Nephron (organoid): Measurements from ENCODE around the gene MRPL4.
A peak's percentile ranks its signal among the peaks of the same experiment; 100 is the strongest.

Source experiments
- H3K27ac Mint-ChIP-seq, 3 experiments: 2 replicates each; pipeline ENCODE4 v1.8.0; 2020; ENCODE audit warnings: mixed read lengths in 3 of 3, mild to moderate bottlenecking in 2 of 3, moderate library complexity in 1 of 3
- H3K27me3 Mint-ChIP-seq: 2 replicates; pipeline ENCODE4 v1.8.0; 2021; ENCODE audit warnings: low read depth, mild to moderate bottlenecking, moderate library complexity, mixed read lengths
- H3K36me3 Mint-ChIP-seq: 2 replicates; pipeline ENCODE4 v1.8.0; 2020; ENCODE audit warnings: low read depth, mixed read lengths
- H3K4me1 Mint-ChIP-seq: 2 replicates; pipeline ENCODE4 v1.8.0; 2020; ENCODE audit warnings: mixed read lengths
- H3K4me3 Mint-ChIP-seq, 3 experiments: 2 replicates each; pipeline ENCODE4 v1.8.0; 2020; ENCODE audit warnings: mild to moderate bottlenecking in 3 of 3, mixed read lengths in 3 of 3, moderate library complexity in 2 of 3
- H3K9me3 Mint-ChIP-seq: 2 replicates; pipeline ENCODE4 v1.8.0; 2020; ENCODE audit warnings: mixed read lengths
- TF ChIP-seq, protein P1 (sequence below), 3 experiments: fragments of 200-600 bp; sonication (generic); IDR thresholded peaks; one replicate each; pipeline ENCODE4 v1.5.0; 2021; ENCODE audit warnings: antibody characterized with exemption in 3 of 3; ENCODE audit not compliant: unreplicated experiment in 3 of 3

Gene MRPL4

DNA sequence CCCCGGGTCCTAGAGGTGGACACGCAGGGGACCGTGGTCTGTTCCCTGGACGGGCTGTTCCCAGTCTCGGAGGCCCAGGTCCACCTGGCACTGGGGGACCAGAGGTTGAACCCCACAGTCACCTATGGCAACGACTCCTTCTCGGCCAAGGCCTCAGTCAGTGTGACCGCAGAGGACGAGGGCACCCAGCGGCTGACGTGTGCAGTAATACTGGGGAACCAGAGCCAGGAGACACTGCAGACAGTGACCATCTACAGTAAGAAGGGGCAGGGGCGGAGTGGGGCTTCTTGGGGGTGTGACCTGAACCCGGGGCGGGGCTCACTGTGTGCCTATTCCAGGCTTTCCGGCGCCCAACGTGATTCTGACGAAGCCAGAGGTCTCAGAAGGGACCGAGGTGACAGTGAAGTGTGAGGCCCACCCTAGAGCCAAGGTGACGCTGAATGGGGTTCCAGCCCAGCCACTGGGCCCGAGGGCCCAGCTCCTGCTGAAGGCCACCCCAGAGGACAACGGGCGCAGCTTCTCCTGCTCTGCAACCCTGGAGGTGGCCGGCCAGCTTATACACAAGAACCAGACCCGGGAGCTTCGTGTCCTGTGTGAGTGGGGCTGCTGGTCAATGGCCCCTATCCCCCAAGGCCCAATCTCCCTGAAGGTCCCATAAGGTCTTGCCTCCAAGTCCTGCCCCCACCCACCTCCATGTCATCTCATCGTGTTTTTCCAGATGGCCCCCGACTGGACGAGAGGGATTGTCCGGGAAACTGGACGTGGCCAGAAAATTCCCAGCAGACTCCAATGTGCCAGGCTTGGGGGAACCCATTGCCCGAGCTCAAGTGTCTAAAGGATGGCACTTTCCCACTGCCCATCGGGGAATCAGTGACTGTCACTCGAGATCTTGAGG is 32.3 kb downstream of the MRPL4 start:
- Mint-ChIP-seq H3K27me3 (peaks cover 53% of the 10 kb centered on the region), H3K4me1 (peaks cover 14% of the 10 kb centered on the region)

DNA sequence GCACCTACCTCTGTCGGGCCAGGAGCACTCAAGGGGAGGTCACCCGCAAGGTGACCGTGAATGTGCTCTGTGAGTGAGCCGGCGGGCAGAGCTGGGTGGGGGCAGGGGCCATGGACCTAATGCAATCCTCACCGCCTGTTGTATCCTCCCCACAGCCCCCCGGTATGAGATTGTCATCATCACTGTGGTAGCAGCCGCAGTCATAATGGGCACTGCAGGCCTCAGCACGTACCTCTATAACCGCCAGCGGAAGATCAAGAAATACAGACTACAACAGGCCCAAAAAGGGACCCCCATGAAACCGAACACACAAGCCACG is 32.9 kb downstream of the MRPL4 start:
- TF ChIP-seq, protein P1, sequence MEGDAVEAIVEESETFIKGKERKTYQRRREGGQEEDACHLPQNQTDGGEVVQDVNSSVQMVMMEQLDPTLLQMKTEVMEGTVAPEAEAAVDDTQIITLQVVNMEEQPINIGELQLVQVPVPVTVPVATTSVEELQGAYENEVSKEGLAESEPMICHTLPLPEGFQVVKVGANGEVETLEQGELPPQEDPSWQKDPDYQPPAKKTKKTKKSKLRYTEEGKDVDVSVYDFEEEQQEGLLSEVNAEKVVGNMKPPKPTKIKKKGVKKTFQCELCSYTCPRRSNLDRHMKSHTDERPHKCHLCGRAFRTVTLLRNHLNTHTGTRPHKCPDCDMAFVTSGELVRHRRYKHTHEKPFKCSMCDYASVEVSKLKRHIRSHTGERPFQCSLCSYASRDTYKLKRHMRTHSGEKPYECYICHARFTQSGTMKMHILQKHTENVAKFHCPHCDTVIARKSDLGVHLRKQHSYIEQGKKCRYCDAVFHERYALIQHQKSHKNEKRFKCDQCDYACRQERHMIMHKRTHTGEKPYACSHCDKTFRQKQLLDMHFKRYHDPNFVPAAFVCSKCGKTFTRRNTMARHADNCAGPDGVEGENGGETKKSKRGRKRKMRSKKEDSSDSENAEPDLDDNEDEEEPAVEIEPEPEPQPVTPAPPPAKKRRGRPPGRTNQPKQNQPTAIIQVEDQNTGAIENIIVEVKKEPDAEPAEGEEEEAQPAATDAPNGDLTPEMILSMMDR (IDR thresholded peaks at IDR 0.05; ENCODE audit: unreplicated experiment in 3 of 3): no peak
- Mint-ChIP-seq H3K27me3 (peaks cover 59% of the 10 kb centered on the region), H3K36me3 (peaks cover 6% of the 10 kb centered on the region), H3K4me3 (no peak overlapping the region), H3K9me3 (no peaks in the 10 kb centered on the region), H3K4me1 (peaks cover 14% of the 10 kb centered on the region), H3K27ac (peak overlapping the region in 1 of 3 experiments; percentile 97)

More for the DNA sequence above, 32.3 kb downstream of the MRPL4 start:
- Mint-ChIP-seq H3K9me3 (no peaks in the 10 kb centered on the region), H3K27ac (no peak overlapping the region), H3K4me3 (no peak overlapping the region), H3K36me3 (peaks cover 6% of the 10 kb centered on the region)
- TF ChIP-seq, protein P1 (IDR thresholded peaks at IDR 0.05; ENCODE audit: unreplicated experiment in 3 of 3): no peak

DNA sequence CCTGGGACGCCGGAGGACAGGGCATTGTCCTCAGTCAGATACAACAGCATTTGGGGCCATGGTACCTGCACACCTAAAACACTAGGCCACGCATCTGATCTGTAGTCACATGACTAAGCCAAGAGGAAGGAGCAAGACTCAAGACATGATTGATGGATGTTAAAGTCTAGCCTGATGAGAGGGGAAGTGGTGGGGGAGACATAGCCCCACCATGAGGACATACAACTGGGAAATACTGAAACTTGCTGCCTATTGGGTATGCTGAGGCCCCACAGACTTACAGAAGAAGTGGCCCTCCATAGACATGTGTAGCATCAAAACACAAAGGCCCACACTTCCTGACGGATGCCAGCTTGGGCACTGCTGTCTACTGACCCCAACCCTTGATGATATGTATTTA is 33.4 kb downstream of the MRPL4 start:
- TF ChIP-seq, protein P1 (IDR thresholded peaks at IDR 0.05; ENCODE audit: unreplicated experiment in 3 of 3): no peak
- Mint-ChIP-seq H3K4me1 (peaks cover 16% of the 10 kb centered on the region), H3K36me3 (peaks cover 6% of the 10 kb centered on the region), H3K27ac (peak overlapping the region in 2 of 3 experiments; percentile 93 to 97), H3K9me3 (no peaks in the 10 kb centered on the region), H3K27me3 (peaks cover 64% of the 10 kb centered on the region), H3K4me3 (no peak overlapping the region)

DNA sequence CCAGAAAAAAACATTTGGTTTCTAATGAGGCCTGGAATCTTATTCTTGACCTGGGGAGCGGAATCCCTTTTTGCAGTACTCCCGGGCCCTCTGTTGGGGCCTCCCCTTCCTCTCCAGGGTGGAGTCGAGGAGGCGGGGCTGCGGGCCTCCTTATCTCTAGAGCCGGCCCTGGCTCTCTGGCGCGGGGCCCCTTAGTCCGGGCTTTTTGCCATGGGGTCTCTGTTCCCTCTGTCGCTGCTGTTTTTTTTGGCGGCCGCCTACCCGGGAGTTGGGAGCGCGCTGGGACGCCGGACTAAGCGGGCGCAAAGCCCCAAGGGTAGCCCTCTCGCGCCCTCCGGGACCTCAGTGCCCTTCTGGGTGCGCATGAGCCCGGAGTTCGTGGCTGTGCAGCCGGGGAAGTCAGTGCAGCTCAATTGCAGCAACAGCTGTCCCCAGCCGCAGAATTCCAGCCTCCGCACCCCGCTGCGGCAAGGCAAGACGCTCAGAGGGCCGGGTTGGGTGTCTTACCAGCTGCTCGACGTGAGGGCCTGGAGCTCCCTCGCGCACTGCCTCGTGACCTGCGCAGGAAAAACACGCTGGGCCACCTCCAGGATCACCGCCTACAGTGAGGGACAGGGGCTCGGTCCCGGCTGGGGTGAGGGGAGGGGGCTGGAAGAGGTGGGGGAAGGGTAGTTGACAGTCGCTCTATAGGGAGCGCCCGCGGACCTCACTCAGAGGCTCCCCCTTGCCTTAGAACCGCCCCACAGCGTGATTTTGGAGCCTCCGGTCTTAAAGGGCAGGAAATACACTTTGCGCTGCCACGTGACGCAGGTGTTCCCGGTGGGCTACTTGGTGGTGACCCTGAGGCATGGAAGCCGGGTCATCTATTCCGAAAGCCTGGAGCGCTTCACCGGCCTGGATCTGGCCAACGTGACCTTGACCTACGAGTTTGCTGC is 35.1 kb downstream of the MRPL4 start, which contains the start of gene ICAM4:
TSS of gene ICAM4 (plus strand) at position 153 of the 935 bp plus-strand sequence. CDS start at position 211, 58 bp downstream.
- H3K4me1 Mint-ChIP-seq: peaks cover 25% of the 10 kb centered on the region
- H3K4me3 Mint-ChIP-seq: peak within 1 kb of the TSS; percentile 29 to 50 (median 32)
- no peaks in the 10 kb centered on the region for H3K9me3 Mint-ChIP-seq
- H3K27me3 Mint-ChIP-seq: peaks cover 81% of the 10 kb centered on the region
- TF ChIP-seq, protein P1 (IDR thresholded peaks at IDR 0.05; ENCODE audit: unreplicated experiment in 3 of 3): no peak
- H3K36me3 Mint-ChIP-seq: peaks cover 6% of the 10 kb centered on the region
- H3K27ac Mint-ChIP-seq: peak within 1 kb of the TSS; percentile 91 to 97 (median 93)

DNA sequence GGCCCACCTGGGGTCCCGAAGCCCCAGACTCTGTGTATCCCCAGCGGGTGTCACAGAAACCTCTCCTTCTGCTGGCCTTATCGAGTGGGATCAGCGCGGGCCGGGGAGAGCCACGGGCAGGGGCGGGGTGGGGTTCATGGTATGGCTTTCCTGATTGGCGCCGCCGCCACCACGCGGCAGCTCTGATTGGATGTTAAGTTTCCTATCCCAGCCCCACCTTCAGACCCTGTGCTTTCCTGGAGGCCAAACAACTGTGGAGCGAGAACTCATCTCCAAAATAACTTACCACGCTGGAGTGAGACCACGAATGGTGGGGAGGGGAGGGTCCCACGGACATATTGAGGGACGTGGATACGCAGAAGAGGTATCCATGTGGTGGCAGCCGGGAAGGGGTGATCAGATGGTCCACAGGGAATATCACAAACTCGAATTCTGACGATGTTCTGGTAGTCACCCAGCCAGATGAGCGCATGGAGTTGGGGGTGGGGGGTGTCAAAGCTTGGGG is 36.7 kb downstream of the MRPL4 start:
- peaks cover 6% of the 10 kb centered on the region for H3K36me3 Mint-ChIP-seq
- H3K4me1 Mint-ChIP-seq: peaks cover 25% of the 10 kb centered on the region
- H3K27me3 Mint-ChIP-seq: peaks cover 88% of the 10 kb centered on the region
- peak overlapping the region; percentile 75 to 87 (median 84) for H3K4me3 Mint-ChIP-seq
- peak overlapping the region in 2 of 3 experiments; percentile 21 to 55 for H3K27ac Mint-ChIP-seq
- peaks cover 3% of the 10 kb centered on the region for H3K9me3 Mint-ChIP-seq
- TF ChIP-seq, protein P1 (IDR thresholded peaks at IDR 0.05; ENCODE audit: unreplicated experiment in 3 of 3): no peak
